Parathyroid adenoma (tissue), 2 donors: Measurements from ENCODE around the gene F10.

Experiments used
- H2AFZ ChIP-seq: fragments of 300-600 bp; sonication (generic); one replicate; pipeline ENCODE4 v1.7.0; 2017; ENCODE audit warnings: antibody characterized with exemption, mild to moderate bottlenecking
- H3K27ac ChIP-seq: fragments of 300-600 bp; sonication (generic); one replicate; pipeline ENCODE4 v1.7.0; 2017
- H3K27me3 ChIP-seq: fragments of 300-600 bp; sonication (generic); one replicate; pipeline ENCODE4 v1.7.0; 2017; ENCODE audit warnings: low read length; ENCODE audit not compliant: control insufficient read depth, insufficient read depth
- H3K36me3 ChIP-seq: fragments of 300-600 bp; sonication (generic); one replicate; pipeline ENCODE4 v1.7.0; 2017; ENCODE audit warnings: low read length; ENCODE audit not compliant: control insufficient read depth, insufficient read depth
- H3K4me1 ChIP-seq: fragments of 300-600 bp; sonication (generic); one replicate; pipeline ENCODE4 v1.7.0; 2017; ENCODE audit warnings: control low read depth
- H3K4me2 ChIP-seq: fragments of 300-600 bp; sonication (generic); one replicate; pipeline ENCODE4 v1.7.0; 2017; ENCODE audit warnings: low read length
- H3K4me3 ChIP-seq: fragments of 300-600 bp; sonication (generic); one replicate; pipeline ENCODE4 v1.7.0; 2017; ENCODE audit warnings: low read depth, low read length
- H3K79me2 ChIP-seq: fragments of 300-600 bp; sonication (generic); one replicate; pipeline ENCODE4 v1.7.0; 2017; ENCODE audit warnings: control low read depth
- H3K9ac ChIP-seq: fragments of 300-600 bp; sonication (generic); one replicate; pipeline ENCODE4 v1.7.0; 2017; ENCODE audit warnings: mild to moderate bottlenecking
- H3K9me3 ChIP-seq: fragments of 300-600 bp; sonication (generic); one replicate; pipeline ENCODE4 v1.7.0; 2017; ENCODE audit warnings: low read length; ENCODE audit not compliant: control insufficient read depth
- TF ChIP-seq, protein P1 (sequence below): fragments of 300-600 bp; sonication (generic); IDR thresholded peaks from one replicate; pipeline ENCODE4 v1.7.0; 2017; ENCODE audit warnings: antibody characterized with exemption, mild to moderate bottlenecking
- donor health status: primary hyperparathyroidism.

Gene F10

DNA sequence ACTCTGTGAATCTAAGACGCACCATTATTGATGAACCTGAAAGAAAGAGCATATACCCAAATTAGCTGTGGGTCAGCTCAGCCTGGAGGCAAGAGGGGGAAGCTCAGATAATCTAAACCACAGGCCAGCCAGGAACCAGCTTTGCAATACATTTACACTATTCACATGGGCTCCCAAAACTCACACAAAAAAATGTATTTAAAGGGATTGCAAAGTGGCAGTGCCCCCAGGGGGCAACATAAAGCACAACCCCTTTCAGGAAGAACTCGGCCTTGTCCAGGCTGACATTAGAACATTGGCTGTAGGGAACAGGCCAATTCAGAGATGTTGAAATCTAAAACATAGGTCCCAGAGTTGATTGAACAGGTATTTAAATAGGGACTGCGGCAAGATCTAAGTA is 32.6 kb downstream of the F10 start:
- Histone ChIP-seq H3K4me3 (no peak overlapping the region), H3K4me1 (peaks cover 3% of the 10 kb centered on the region), H3K36me3 (no peaks in the 10 kb centered on the region), H3K27me3 (no peaks in the 10 kb centered on the region), H3K27ac (no peak overlapping the region), H3K79me2 (no peaks in the 10 kb centered on the region), H3K9me3 (no peaks in the 10 kb centered on the region), H3K4me2 (no peak overlapping the region), H3K9ac (no peak overlapping the region), H2AFZ (no peak overlapping the region)
- TF ChIP-seq, protein P1, sequence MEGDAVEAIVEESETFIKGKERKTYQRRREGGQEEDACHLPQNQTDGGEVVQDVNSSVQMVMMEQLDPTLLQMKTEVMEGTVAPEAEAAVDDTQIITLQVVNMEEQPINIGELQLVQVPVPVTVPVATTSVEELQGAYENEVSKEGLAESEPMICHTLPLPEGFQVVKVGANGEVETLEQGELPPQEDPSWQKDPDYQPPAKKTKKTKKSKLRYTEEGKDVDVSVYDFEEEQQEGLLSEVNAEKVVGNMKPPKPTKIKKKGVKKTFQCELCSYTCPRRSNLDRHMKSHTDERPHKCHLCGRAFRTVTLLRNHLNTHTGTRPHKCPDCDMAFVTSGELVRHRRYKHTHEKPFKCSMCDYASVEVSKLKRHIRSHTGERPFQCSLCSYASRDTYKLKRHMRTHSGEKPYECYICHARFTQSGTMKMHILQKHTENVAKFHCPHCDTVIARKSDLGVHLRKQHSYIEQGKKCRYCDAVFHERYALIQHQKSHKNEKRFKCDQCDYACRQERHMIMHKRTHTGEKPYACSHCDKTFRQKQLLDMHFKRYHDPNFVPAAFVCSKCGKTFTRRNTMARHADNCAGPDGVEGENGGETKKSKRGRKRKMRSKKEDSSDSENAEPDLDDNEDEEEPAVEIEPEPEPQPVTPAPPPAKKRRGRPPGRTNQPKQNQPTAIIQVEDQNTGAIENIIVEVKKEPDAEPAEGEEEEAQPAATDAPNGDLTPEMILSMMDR = no peak

DNA sequence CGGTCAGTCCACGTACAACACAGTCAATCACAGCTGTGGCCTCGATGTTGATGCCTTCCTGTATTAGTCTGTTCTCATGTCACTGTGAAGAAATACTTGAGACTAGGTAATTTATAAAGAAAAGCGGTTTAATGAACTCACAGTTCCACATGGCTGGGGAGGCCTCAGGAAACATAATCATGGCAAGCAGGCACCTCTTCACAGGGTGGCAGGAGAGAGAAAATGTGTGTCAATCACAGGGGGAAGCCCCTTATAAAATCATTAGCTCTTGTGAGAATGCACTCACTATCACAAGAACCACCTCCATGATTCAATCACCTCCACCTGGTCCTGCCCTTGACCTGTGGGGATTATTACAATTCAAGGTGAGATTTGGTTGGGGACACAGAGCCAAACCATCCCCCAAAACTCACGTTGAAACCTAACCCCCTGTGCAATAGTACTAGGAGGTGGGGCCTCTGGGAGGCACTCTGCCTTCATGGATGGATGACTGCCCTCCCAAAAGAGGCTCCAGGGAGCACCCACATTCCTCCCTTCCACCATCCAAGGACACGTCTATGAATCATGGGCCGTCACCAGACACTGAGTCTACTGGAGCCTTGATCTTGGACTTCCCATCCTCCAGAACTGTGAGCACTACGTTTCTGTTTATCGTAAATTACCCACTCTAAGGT is 33.5 kb downstream of the F10 start:
- Histone ChIP-seq H3K4me1 (peaks cover 3% of the 10 kb centered on the region), H3K4me2 (no peak overlapping the region), H3K27me3 (no peaks in the 10 kb centered on the region), H3K36me3 (no peaks in the 10 kb centered on the region), H3K9me3 (no peaks in the 10 kb centered on the region), H3K4me3 (no peak overlapping the region), H3K27ac (no peak overlapping the region), H2AFZ (no peak overlapping the region), H3K9ac (no peak overlapping the region), H3K79me2 (no peaks in the 10 kb centered on the region)
- TF ChIP-seq, protein P1 = no peak

DNA sequence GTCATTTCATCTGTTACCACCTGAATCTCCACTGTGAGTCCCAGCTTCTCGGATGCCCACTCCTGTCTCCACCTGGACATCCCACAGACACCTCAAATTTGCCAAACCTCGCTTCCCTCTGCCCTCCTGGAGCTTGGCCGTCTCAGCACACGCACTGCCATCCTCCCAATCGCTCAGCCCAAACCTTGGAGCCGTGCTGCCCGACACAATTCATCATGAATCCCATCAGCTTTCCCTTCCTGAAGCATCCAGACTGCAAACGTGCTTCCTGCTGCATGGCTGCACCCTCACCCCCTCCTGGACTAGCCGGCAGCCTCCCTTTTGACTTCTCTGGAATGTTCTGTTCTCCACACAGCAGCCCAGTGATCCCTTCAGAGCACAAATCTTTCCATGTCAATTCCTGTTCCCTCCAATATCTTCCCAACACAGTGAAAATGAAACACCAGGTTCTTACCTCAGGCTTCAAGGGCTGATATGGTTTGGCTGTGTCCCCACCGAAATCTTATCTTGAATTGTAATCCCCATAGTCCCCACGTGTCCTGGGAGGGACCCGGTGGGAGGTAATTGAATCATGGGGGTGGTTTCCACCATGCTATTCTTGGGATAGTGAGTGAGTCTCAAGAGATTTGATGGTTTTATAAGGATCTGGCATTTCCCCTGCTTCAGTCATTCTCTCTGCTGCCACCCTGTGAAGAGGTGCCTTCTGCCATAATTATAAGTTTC is 34.8 kb downstream of the F10 start:
- TF ChIP-seq, protein P1 = no peak
- Histone ChIP-seq H3K9ac (no peak overlapping the region), H3K27me3 (no peaks in the 10 kb centered on the region), H3K4me2 (no peak overlapping the region), H3K9me3 (no peaks in the 10 kb centered on the region), H3K4me1 (no peaks in the 10 kb centered on the region), H3K4me3 (no peak overlapping the region), H3K27ac (no peak overlapping the region), H3K36me3 (no peaks in the 10 kb centered on the region), H2AFZ (no peak overlapping the region), H3K79me2 (no peaks in the 10 kb centered on the region)

DNA sequence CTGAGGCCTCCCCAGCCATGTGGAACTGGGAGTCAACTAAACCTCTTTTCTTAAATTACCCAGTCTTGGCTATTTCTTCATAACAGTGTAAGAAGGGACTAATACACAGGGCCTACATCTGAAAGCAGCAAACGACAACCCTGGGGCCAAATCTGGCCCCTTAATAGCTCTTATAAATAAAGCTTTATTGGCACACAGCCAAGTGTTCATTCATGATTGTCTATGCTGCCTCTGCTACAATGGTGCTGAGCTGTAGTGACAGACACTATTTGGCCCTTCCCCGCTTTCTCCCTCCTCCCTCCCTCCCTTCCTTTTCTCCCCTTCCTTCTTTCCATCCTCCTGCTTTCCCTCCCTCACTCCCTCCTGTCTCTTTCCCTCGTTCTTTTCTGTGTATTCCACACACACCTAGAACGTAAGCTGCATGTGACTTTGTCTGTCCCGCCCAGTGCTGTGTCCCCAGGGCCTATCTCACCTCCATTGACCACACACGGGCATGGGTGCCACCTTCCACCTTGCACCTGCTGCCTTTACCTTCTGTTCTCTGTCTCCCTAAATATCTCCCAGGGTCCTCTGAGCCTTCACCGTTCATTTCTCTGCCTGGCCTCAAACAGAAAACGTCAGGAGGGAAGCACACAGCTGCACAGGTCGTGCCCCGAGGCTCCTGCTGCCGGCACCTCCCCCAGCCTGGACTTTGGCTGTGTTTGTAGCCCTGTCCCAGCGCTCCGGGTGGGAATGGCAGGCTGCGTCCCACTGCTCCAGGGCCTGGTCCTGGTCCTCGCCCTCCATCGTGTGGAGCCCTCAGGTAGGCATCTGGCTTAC is 35.5 kb downstream of the F10 start, which contains the start of gene PROZ:
PROZ (plus strand) TSS at position 720 of the 819 bp plus-strand sequence; CDS start at position 733, 13 bp downstream.
- no peak within 1 kb of the TSS for H3K4me3 ChIP-seq
- H3K79me2 ChIP-seq = no peaks in the 10 kb centered on the region
- H2AFZ ChIP-seq = no peak within 1 kb of the TSS
- no peaks in the 10 kb centered on the region for H3K4me1 ChIP-seq
- no peaks in the 10 kb centered on the region for H3K9me3 ChIP-seq
- no peak within 1 kb of the TSS for H3K4me2 ChIP-seq
- no peaks in the 10 kb centered on the region for H3K27me3 ChIP-seq
- H3K27ac ChIP-seq = no peak within 1 kb of the TSS
- H3K36me3 ChIP-seq = no peaks in the 10 kb centered on the region
- H3K9ac ChIP-seq = no peak within 1 kb of the TSS
- TF ChIP-seq, protein P1 = no peak
